ENCODE results near the gene MITF.

MITF gene

GRCh38 chr3:69785769-69786320 lies 46.6 kb downstream of the MITF start:
- H3K4me3 ChIP-seq (replicated peaks; ENCODE audit: insufficient read depth, low read length): no peak overlapping the region
- TF ChIP-seq, protein P1, sequence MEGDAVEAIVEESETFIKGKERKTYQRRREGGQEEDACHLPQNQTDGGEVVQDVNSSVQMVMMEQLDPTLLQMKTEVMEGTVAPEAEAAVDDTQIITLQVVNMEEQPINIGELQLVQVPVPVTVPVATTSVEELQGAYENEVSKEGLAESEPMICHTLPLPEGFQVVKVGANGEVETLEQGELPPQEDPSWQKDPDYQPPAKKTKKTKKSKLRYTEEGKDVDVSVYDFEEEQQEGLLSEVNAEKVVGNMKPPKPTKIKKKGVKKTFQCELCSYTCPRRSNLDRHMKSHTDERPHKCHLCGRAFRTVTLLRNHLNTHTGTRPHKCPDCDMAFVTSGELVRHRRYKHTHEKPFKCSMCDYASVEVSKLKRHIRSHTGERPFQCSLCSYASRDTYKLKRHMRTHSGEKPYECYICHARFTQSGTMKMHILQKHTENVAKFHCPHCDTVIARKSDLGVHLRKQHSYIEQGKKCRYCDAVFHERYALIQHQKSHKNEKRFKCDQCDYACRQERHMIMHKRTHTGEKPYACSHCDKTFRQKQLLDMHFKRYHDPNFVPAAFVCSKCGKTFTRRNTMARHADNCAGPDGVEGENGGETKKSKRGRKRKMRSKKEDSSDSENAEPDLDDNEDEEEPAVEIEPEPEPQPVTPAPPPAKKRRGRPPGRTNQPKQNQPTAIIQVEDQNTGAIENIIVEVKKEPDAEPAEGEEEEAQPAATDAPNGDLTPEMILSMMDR (IDR thresholded peaks at IDR 0.05; ENCODE audit: insufficient read depth, low read length): no peak
- no peak for TF ChIP-seq GABPA (IDR thresholded peaks at IDR 0.05; ENCODE audit: low read depth)
- TF ChIP-seq POLR2AphosphoS5 (IDR thresholded peaks at IDR 0.05; ENCODE audit: low read depth): no peak
- no peak for TF ChIP-seq SPI1 (IDR thresholded peaks at IDR 0.05; ENCODE audit: borderline replicate concordance, low read depth)
- TF ChIP-seq, protein P2, sequence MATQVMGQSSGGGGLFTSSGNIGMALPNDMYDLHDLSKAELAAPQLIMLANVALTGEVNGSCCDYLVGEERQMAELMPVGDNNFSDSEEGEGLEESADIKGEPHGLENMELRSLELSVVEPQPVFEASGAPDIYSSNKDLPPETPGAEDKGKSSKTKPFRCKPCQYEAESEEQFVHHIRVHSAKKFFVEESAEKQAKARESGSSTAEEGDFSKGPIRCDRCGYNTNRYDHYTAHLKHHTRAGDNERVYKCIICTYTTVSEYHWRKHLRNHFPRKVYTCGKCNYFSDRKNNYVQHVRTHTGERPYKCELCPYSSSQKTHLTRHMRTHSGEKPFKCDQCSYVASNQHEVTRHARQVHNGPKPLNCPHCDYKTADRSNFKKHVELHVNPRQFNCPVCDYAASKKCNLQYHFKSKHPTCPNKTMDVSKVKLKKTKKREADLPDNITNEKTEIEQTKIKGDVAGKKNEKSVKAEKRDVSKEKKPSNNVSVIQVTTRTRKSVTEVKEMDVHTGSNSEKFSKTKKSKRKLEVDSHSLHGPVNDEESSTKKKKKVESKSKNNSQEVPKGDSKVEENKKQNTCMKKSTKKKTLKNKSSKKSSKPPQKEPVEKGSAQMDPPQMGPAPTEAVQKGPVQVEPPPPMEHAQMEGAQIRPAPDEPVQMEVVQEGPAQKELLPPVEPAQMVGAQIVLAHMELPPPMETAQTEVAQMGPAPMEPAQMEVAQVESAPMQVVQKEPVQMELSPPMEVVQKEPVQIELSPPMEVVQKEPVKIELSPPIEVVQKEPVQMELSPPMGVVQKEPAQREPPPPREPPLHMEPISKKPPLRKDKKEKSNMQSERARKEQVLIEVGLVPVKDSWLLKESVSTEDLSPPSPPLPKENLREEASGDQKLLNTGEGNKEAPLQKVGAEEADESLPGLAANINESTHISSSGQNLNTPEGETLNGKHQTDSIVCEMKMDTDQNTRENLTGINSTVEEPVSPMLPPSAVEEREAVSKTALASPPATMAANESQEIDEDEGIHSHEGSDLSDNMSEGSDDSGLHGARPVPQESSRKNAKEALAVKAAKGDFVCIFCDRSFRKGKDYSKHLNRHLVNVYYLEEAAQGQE (IDR thresholded peaks at IDR 0.05; ENCODE audit: insufficient replicate concordance, low read depth): no peak
- no peak overlapping the region for H3K27ac ChIP-seq (replicated peaks)
- no peak for DNase-seq (ENCODE audit: low read depth in 1 of 2, low spot score in 1 of 2)
- peaks cover 2% of the 10 kb centered on the region for H3K27me3 ChIP-seq (ENCODE audit: insufficient read depth, poor library complexity, severe bottlenecking)

DNA sequence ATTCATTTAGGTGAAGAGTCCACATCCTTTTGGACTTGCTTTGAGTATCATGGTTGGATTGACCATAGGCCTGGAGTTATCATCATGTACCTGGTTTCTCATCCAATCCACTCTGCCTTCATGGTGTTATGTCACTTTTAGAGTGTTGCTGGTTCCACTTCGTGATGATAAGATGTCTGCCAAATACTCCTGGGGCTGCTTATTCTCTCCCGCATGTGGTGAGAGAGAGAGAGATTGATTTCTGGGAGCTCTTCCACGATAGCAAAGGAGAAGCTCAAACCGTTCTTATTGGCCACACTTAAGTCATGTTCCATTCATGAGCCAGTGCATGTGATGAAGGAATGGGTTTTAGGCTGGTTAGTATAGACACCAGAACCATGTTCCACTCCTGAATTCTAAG lies 47.6 kb downstream of the MITF start:
- no peak overlapping the region for H3K27ac ChIP-seq (replicated peaks)
- peaks cover 2% of the 10 kb centered on the region for H3K27me3 ChIP-seq (ENCODE audit: insufficient read depth, poor library complexity, severe bottlenecking)
- H3K4me3 ChIP-seq (replicated peaks; ENCODE audit: insufficient read depth, low read length): no peak overlapping the region
- DNase-seq (ENCODE audit: low read depth in 1 of 2, low spot score in 1 of 2): no peak
- no peak for TF ChIP-seq SPI1 (IDR thresholded peaks at IDR 0.05; ENCODE audit: borderline replicate concordance, low read depth)
- TF ChIP-seq, protein P2 (IDR thresholded peaks at IDR 0.05; ENCODE audit: insufficient replicate concordance, low read depth): no peak
- no peak for TF ChIP-seq POLR2AphosphoS5 (IDR thresholded peaks at IDR 0.05; ENCODE audit: low read depth)
- TF ChIP-seq, protein P1 (IDR thresholded peaks at IDR 0.05; ENCODE audit: insufficient read depth, low read length): no peak
- TF ChIP-seq GABPA (IDR thresholded peaks at IDR 0.05; ENCODE audit: low read depth): no peak

- no peak overlapping the region for H3K27ac ChIP-seq (replicated peaks)
- no peak overlapping the region for H3K4me3 ChIP-seq (replicated peaks; ENCODE audit: insufficient read depth, low read length)
- no peak for DNase-seq (ENCODE audit: low read depth in 1 of 2, low spot score in 1 of 2)
- H3K27me3 ChIP-seq (ENCODE audit: insufficient read depth, poor library complexity, severe bottlenecking): peaks cover 2% of the 10 kb centered on the region
- TF ChIP-seq, protein P2 (IDR thresholded peaks at IDR 0.05; ENCODE audit: insufficient replicate concordance, low read depth): no peak
- TF ChIP-seq POLR2AphosphoS5 (IDR thresholded peaks at IDR 0.05; ENCODE audit: low read depth) (no peak), GABPA (IDR thresholded peaks at IDR 0.05; ENCODE audit: low read depth) (no peak), SPI1 (IDR thresholded peaks at IDR 0.05; ENCODE audit: borderline replicate concordance, low read depth) (no peak)
- TF ChIP-seq, protein P1 (IDR thresholded peaks at IDR 0.05; ENCODE audit: insufficient read depth, low read length): no peak
These were observed 48.3 kb downstream of the MITF start for GRCh38 chr3:69787436-69788168.
